Activated B cell treated with CpG ODN at 0.5 μM for 24 hours (primary cell): ENCODE data around the gene ARVCF. TPM values are rescaled to one million over a fixed set of nuclear protein-coding genes. Genes with fewer than 3 reads are reported as not detected.

Experiments
- ATAC-seq: fragments of 200-7000 bp; cut with Tn5 transposase; one replicate; pipeline ENCODE4 v1.10.0; 2021; ENCODE audit warnings: low read depth, mild to moderate bottlenecking, moderate library complexity
- CTCF ChIA-PET: fragments of 350-600 bp; sonication (Branson Sonifier 250); formaldehyde crosslinking; loops from one replicate; lab custom pipeline; 2021; ENCODE audit warnings: antibody characterized with exemption; lab: Charles Lee
- POLR2A ChIA-PET: fragments of 350-600 bp; sonication (Branson Sonifier 250); formaldehyde crosslinking; loops from one replicate; lab custom pipeline; 2021; ENCODE audit warnings: antibody characterized with exemption; lab: Charles Lee
- DNase-seq: peaks from one replicate; pipeline ENCODE4 v3.0.0; 2022
- H3K27ac Mint-ChIP-seq: one replicate; pipeline ENCODE4 v1.8.0; 2020; ENCODE audit warnings: mixed read lengths
- H3K27me3 Mint-ChIP-seq: one replicate; pipeline ENCODE4 v1.8.0; 2021; ENCODE audit warnings: mixed read lengths
- H3K36me3 Mint-ChIP-seq: one replicate; pipeline ENCODE4 v1.8.0; 2021; ENCODE audit warnings: low read depth, mixed read lengths
- H3K4me1 Mint-ChIP-seq: one replicate; pipeline ENCODE4 v1.8.0; 2021; ENCODE audit warnings: mixed read lengths
- H3K4me3 Mint-ChIP-seq: one replicate; pipeline ENCODE4 v1.8.0; 2020; ENCODE audit warnings: mild to moderate bottlenecking, mixed read lengths
- H3K9me3 Mint-ChIP-seq: one replicate; pipeline ENCODE4 v1.8.0; 2020; ENCODE audit warnings: mixed read lengths
- CTCF ChIP-seq: fragments of 200-600 bp; IDR thresholded peaks from one replicate; pipeline ENCODE4 v1.8.0; 2022; ENCODE audit warnings: antibody characterized with exemption, mild to moderate bottlenecking
- intact Hi-C: fragments of 100-400 bp; cut with micrococcal nuclease; formaldehyde crosslinking; loops from one replicate; pipeline ENCODE4 v1.15.1; 2024
- total RNA-seq: library from RNA; stranded (reverse); gene quantifications from 2 replicates; pipeline ENCODE4 v1.2.3, GENCODE V29; 2022

Gene ARVCF
- 2.3 and 6.5 TPM in 2 replicates for total RNA-seq

- Mint-ChIP-seq H3K4me1 (peaks cover 21% of the 10 kb centered on the region), H3K27ac (peak within 1 kb of the TSS; percentile 53), H3K27me3 (no peaks in the 10 kb centered on the region), H3K36me3 (peaks cover 4% of the 10 kb centered on the region), H3K9me3 (no peaks in the 10 kb centered on the region), H3K4me3 (peak within 1 kb of the TSS; percentile 87)
- peak; percentile 67 for ATAC-seq
- intact Hi-C loops, result loop anchor here (1.0 to 2.0 kb wide), 4 partner anchors 16 to 100 kb away; partner anchors contain the start of genes COMT, TRMT2A and TXNRD2
- TF ChIP-seq CTCF, result no peak
- CTCF ChIA-PET, result no interaction called here
- POLR2A ChIA-PET, result no interaction called here
- peak; percentile 94 for DNase-seq
Measured at GRCh38 chr22:20016734-20017621, at the start of gene ARVCF. TSS of gene ARVCF (minus strand) at chr22:20016823. CDS start at chr22:19990794, 26,029 bp downstream.

GRCh38 chr22:20065896-20066616 lies 49.4 kb upstream of the ARVCF start:
- Mint-ChIP-seq H3K27ac (no peak overlapping the region), H3K4me1 (no peaks in the 10 kb centered on the region), H3K27me3 (no peaks in the 10 kb centered on the region), H3K36me3 (peaks cover 31% of the 10 kb centered on the region), H3K9me3 (no peaks in the 10 kb centered on the region), H3K4me3 (no peak overlapping the region)
- no peak for ATAC-seq
- DNase-seq, result no peak
- POLR2A ChIA-PET, result no interaction called here
- no peak for TF ChIP-seq CTCF
- CTCF ChIA-PET, result no interaction called here
- intact Hi-C loops, result no loop called here

- no peak for TF ChIP-seq CTCF
- DNase-seq, result no peak
Measured at GRCh38 chr22:20064545-20065262, 48.1 kb upstream of the ARVCF start.

GRCh38 chr22:20064140-20064480 lies 47.5 kb upstream of the ARVCF start:
- CTCF ChIA-PET, result no interaction called here
- Mint-ChIP-seq H3K27me3 (no peaks in the 10 kb centered on the region), H3K9me3 (no peaks in the 10 kb centered on the region), H3K4me3 (no peak overlapping the region), H3K27ac (no peak overlapping the region), H3K4me1 (no peaks in the 10 kb centered on the region), H3K36me3 (peaks cover 47% of the 10 kb centered on the region)
- intact Hi-C loops, result no loop called here
- DNase-seq (no peak), ATAC-seq (no peak)
- no peak for TF ChIP-seq CTCF
- POLR2A ChIA-PET, result no interaction called here

More at GRCh38 chr22:20064545-20065262, 48.1 kb upstream of the ARVCF start:
- H3K36me3 Mint-ChIP-seq, result peaks cover 41% of the 10 kb centered on the region
- no peak overlapping the region for H3K27ac Mint-ChIP-seq
- intact Hi-C loops, result no loop called here
- no peaks in the 10 kb centered on the region for H3K9me3 Mint-ChIP-seq
- ChIA-PET POLR2A (no interaction called here), CTCF (no interaction called here)
- no peak overlapping the region for H3K4me3 Mint-ChIP-seq
- H3K4me1 Mint-ChIP-seq, result no peaks in the 10 kb centered on the region
- H3K27me3 Mint-ChIP-seq, result no peaks in the 10 kb centered on the region
- ATAC-seq, result no peak
